K562 (cell line): ENCODE measurements around the gene CLDN14.

Experiments used
- FOXP1 ChIP-seq: sonication (generic); formaldehyde crosslinking; IDR thresholded peaks from 2 replicates; pipeline ENCODE4 v1.8.0; 2022; ENCODE audit warnings: mild to moderate bottlenecking, missing genetic modification reagents
- GATAD2A ChIP-seq: fragments of 450-650 bp; IDR thresholded peaks from 2 replicates; pipeline ENCODE4 v1.6.1; 2017
- GATAD2B ChIP-seq: fragments of 450-650 bp; IDR thresholded peaks from 2 replicates; pipeline ENCODE4 v1.6.1; 2017; ENCODE audit warnings: mild to moderate bottlenecking, borderline replicate concordance
- KLF13 ChIP-seq: fragments of 450-650 bp; IDR thresholded peaks from 2 replicates; pipeline ENCODE4 v1.6.1; 2016; ENCODE audit warnings: missing genetic modification characterization, low read depth, mild to moderate bottlenecking, missing compliant biosample characterization, moderate library complexity, borderline replicate concordance
- POLR2AphosphoS2 ChIP-seq: IDR thresholded peaks from 2 replicates; pipeline ENCODE4 v1.6.1; 2012; ENCODE audit warnings: low read length, improper control_type of control experiment
- SIN3A ChIP-seq, 2 experiments: fragments of 150-350 bp in 1 of 2; IDR thresholded peaks; 2 replicates each; pipeline ENCODE4 v1.6.1; 2011 to 2016; ENCODE audit warnings: borderline replicate concordance in 2 of 2, low read depth in 2 of 2, low read length in 2 of 2, mild to moderate bottlenecking in 2 of 2, moderate library complexity in 2 of 2; ENCODE audit not compliant: control insufficient read depth in 1 of 2
- SPI1 ChIP-seq: IDR thresholded peaks from 2 replicates; pipeline ENCODE4 v1.6.1; 2011; ENCODE audit warnings: low read depth, low read length, control low read depth, borderline replicate concordance
- YY1 ChIP-seq, 3 experiments: IDR thresholded peaks; 2 replicates each; pipeline ENCODE4 v1.6.1; 2011; ENCODE audit warnings: low read length in 2 of 3, mild to moderate bottlenecking in 2 of 3, moderate library complexity in 2 of 3, borderline replicate concordance in 1 of 3, control low read depth in 1 of 3, low read depth in 1 of 3; ENCODE audit not compliant: insufficient read depth in 3 of 3, insufficient replicate concordance in 2 of 3, control insufficient read depth in 1 of 3, insufficient read length in 1 of 3; ENCODE audit errors: extremely low read depth in 1 of 3
- TF ChIP-seq, protein P1 (sequence below): fragments of 450-650 bp; formaldehyde crosslinking; IDR thresholded peaks from 2 replicates; pipeline ENCODE4 v1.4.0; 2020; ENCODE audit warnings: mild to moderate bottlenecking, moderate library complexity
- TF ChIP-seq, protein P2 (sequence below): fragments of 450-650 bp; formaldehyde crosslinking; conservative IDR thresholded peaks from 2 replicates; pipeline ENCODE4 v1.4.0; 2022; ENCODE audit warnings: mild to moderate bottlenecking, missing genetic modification characterization

DNA sequence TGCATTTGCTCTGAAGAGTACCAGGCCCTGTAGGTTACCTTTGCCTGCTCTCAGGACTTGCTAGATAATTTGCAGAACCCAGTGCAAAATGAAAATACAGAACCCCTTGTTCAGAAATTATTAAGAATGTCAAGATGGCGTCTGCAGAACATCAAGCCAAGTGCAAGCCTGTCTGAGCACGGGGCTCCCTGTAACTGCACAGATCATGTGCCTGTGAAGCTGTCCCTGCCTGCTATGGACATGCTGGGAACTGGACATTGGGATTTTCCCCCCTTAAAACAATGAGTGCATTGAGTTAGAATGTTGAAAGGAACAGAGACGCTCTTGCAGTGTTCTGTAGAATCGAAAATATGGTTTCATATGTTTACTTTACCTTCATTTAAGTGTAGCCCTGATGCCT, 2.9 kb downstream of the CLDN14 start:
- TF ChIP-seq SIN3A (IDR thresholded peaks at IDR 0.05; ENCODE audit: borderline replicate concordance in 2 of 2, control insufficient read depth in 1 of 2, low read depth in 2 of 2, low read length in 2 of 2) (no peak), GATAD2A (no peak), YY1 (IDR thresholded peaks at IDR 0.05; ENCODE audit: borderline replicate concordance in 1 of 3, control insufficient read depth in 1 of 3, extremely low read depth in 1 of 3, insufficient read depth in 3 of 3, insufficient read length in 1 of 3, insufficient replicate concordance in 2 of 3, low read depth in 1 of 3, low read length in 2 of 3) (no peak), POLR2AphosphoS2 (no peak), GATAD2B (no peak), FOXP1 (CRISPR knock-in tag) (no peak), SPI1 (no peak), KLF13 (no peak)
- TF ChIP-seq, protein P1, sequence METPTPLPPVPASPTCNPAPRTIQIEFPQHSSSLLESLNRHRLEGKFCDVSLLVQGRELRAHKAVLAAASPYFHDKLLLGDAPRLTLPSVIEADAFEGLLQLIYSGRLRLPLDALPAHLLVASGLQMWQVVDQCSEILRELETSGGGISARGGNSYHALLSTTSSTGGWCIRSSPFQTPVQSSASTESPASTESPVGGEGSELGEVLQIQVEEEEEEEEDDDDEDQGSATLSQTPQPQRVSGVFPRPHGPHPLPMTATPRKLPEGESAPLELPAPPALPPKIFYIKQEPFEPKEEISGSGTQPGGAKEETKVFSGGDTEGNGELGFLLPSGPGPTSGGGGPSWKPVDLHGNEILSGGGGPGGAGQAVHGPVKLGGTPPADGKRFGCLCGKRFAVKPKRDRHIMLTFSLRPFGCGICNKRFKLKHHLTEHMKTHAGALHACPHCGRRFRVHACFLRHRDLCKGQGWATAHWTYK (CRISPR knock-in tag), result no peak
- TF ChIP-seq, protein P2, sequence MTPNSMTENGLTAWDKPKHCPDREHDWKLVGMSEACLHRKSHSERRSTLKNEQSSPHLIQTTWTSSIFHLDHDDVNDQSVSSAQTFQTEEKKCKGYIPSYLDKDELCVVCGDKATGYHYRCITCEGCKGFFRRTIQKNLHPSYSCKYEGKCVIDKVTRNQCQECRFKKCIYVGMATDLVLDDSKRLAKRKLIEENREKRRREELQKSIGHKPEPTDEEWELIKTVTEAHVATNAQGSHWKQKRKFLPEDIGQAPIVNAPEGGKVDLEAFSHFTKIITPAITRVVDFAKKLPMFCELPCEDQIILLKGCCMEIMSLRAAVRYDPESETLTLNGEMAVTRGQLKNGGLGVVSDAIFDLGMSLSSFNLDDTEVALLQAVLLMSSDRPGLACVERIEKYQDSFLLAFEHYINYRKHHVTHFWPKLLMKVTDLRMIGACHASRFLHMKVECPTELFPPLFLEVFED, result no peak
